ENCODE results near the gene APOBEC3A. TPM values are rescaled to one million over a fixed set of nuclear protein-coding genes. Genes with fewer than 3 reads are reported as not detected.
"Not testable (repeated sequence)": the region's sequence is repeated elsewhere in the genome, so short reads cannot be mapped to it uniquely, and the experiment has no call there.

The APOBEC3A gene
- total RNA-seq, 1 experiment from 2014 or later, result not detected

DNA sequence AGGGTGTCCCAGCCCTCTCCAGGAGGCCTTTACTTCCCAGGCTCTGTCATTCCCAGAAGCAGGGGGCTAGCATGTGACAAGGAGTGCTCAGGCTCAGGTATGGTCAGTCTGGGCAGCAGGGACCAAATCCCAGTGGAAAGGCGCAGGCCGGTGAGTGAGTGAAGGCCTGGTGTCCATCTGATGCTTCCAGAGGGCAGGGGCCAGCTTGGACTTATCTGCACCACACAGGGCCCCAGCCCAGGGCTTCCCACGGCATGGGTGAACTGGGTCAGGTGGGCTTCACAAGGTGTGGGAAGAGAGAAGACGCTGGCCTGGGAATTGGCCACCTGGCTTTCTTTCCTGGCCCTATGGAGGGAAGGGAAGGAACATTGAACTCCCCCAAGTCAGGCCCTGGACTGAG lies 20.4 kb upstream of the APOBEC3A start:
- H3K9me3 ChIP-seq (replicated peaks), result no peaks in the 10 kb centered on the region
- no peaks in the 10 kb centered on the region for H3K36me3 ChIP-seq
- H3K27ac ChIP-seq, result no peak overlapping the region
- H3K4me1 ChIP-seq, result no peaks in the 10 kb centered on the region
- no peak overlapping the region for H3K4me3 ChIP-seq
- no peaks in the 10 kb centered on the region for H3K27me3 ChIP-seq
- no peak for DNase-seq

DNA sequence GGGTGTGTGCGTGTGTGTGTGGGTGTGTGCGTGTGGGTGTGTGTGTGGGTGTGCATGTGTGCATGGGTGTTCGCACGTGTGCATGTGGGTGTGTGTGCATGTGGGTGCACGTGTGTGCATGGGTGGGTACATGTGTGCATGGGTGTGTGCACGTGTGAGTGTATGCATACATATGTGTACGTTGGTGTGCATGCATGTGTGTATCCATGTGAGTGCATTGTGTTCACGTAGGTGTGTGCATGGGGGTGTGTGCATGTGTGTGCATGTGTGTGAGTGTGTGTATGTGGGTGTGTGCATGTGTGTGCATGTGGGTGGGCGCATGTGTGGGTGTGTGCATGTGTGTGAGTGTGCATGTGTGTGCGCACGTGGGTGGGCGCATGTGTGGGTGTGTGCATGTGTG lies 19.9 kb upstream of the APOBEC3A start:
- H3K36me3 ChIP-seq, result no peaks in the 10 kb centered on the region
- H3K4me3 ChIP-seq, result no peak overlapping the region
- H3K9me3 ChIP-seq (replicated peaks), result no peaks in the 10 kb centered on the region
- H3K4me1 ChIP-seq, result no peaks in the 10 kb centered on the region
- no peak overlapping the region for H3K27ac ChIP-seq
- DNase-seq, result no peak
- no peaks in the 10 kb centered on the region for H3K27me3 ChIP-seq

DNA sequence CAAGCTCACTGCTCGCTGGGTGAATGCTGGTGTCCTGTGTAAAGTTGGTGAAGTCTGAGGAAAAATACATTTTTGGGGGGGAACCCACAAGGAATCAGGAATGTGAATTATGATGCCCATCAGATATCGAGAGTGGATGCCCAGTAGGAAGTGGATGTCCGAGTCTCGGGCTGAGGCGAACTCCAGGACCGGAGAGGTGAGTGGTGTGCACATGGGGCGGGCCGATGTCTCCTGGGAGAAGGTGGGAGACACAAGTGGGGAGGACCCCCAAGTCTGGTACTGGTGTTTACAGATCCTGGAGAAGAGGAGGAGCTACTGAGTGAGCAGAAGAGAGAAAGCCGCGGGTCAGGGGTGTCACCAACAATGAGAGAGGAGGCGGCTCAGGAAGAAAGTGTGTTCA lies 19.2 kb upstream of the APOBEC3A start:
- Histone ChIP-seq H3K9me3 (replicated peaks) (no peaks in the 10 kb centered on the region), H3K4me3 (no peak overlapping the region), H3K27me3 (no peaks in the 10 kb centered on the region), H3K4me1 (no peaks in the 10 kb centered on the region), H3K27ac (no peak overlapping the region), H3K36me3 (no peaks in the 10 kb centered on the region)
- no peak for DNase-seq

DNA sequence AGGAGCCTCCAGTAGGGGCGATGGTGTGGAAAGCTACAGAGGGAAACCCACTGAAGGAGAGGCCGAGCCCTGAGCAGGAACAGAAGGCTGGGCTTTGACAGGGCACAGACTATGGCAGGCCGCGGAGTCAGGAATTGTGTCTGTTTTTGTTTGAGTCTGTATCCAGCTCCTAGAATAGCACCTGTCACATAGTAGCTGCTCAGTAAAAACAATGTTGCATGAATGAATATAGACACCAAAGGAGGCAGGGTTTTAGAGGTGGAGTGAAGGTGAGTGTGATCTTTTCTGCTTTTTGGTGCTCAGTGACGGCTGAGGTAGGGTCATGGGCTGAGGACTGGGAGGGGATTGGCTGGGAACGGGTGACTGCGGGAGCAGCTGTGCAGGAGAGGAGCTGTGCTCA lies 18.5 kb upstream of the APOBEC3A start:
- no peaks in the 10 kb centered on the region for H3K9me3 ChIP-seq (replicated peaks)
- no peaks in the 10 kb centered on the region for H3K27me3 ChIP-seq
- no peaks in the 10 kb centered on the region for H3K4me1 ChIP-seq
- no peak overlapping the region for H3K4me3 ChIP-seq
- no peak for DNase-seq
- H3K27ac ChIP-seq, result no peak overlapping the region
- no peaks in the 10 kb centered on the region for H3K36me3 ChIP-seq

DNA sequence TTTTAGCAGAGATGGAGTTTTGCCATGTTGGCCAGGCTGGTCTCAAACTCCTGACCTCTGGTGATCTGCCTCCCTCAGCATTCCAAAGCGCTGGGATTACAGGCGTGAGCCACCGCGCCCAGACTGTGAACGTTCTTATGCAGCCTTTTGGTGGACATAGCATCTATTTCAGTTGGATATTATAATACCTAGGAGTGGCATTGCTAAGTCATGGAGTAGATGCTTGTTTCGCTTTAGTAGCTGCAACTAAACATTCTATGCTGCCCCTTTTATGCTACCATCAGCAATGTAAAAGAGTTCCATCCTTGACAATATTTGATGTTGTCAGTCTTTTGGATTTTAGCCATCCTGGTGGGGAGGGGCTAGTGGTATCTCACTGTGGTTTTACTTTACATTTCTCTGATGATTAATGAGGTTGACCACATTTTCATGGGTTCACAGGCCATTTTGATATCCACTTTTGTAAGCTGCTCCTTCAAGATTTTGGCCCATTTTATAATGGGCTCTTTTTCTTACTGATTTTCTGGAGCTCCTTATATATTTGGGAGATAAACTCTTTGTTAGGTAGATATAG lies 16.5 kb upstream of the APOBEC3A start:
- Histone ChIP-seq H3K9me3 (replicated peaks) (no peaks in the 10 kb centered on the region), H3K4me3 (no peak overlapping the region), H3K36me3 (no peaks in the 10 kb centered on the region), H3K4me1 (no peaks in the 10 kb centered on the region), H3K27ac (no peak overlapping the region), H3K27me3 (no peaks in the 10 kb centered on the region)
- DNase-seq, result no peak

DNA sequence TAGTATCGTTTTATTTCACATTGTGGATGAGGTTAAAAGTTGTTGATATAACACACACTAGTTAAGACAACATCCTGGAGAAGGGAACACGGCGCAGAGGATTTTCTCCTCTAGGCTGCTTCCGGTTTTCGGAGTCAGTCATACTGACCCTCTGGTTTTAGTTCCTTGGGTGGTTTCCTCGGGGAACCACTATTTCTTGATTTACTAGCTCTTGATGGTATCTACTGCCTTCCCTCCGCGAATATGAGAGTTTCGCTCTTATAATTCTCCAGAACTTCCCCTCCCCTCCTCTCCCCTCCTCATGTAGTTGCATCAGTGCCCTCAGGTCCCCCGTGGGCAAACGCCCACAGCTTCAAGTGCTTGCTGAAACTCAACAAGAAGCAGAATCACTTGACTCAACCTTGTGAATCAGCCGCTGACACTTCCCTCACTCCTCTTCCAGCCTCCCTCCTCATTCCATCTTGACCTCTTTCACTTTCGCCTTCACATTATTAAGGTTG lies 15.9 kb upstream of the APOBEC3A start:
- Histone ChIP-seq H3K4me3 (no peak overlapping the region), H3K27ac (no peak overlapping the region), H3K9me3 (replicated peaks) (no peaks in the 10 kb centered on the region), H3K4me1 (no peaks in the 10 kb centered on the region), H3K27me3 (no peaks in the 10 kb centered on the region), H3K36me3 (no peaks in the 10 kb centered on the region)
- DNase-seq, result no peak

DNA sequence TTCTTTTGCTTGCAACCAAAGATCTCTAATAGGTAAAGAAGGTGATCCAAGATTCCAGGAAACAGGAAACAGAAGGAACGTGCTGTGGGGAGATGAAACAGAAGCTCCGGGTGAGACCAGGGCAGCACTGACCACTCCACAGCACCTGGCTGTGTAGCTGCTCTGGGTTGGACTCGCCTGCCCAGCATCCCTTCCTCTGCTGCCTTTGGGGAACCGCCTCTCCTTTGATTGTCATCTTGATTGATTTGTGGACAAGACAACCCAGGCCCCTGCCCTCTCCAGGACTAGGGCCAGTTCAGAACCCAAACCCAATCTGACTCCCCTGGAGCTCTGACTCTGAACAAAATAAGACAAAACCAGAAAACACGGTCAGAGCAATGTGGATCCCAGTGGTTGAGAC lies 14.7 kb upstream of the APOBEC3A start:
- no peaks in the 10 kb centered on the region for H3K27me3 ChIP-seq
- H3K4me3 ChIP-seq, result no peak overlapping the region
- no peaks in the 10 kb centered on the region for H3K9me3 ChIP-seq (replicated peaks)
- no peaks in the 10 kb centered on the region for H3K4me1 ChIP-seq
- no peak for DNase-seq
- H3K27ac ChIP-seq, result no peak overlapping the region
- H3K36me3 ChIP-seq, result no peaks in the 10 kb centered on the region

DNA sequence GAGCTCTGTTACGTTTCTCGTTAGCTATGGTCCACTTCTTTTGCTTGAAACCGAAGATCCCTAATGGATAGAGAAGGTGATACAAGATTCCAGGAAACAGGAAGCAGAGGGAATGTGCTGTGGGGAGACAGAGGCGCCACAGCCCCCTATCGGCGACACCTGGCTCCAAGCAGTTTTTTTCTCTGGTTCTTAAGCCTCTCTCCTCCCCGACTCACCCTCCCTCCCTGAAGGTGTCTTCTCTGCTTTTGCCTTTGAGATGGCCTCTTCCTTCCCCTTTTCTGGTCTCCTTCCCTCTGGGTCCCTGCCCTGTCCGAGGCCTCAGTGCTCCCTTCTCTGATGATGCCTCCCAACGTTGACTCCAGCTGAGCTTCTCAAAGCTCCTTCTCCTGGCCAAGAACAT lies 14.2 kb upstream of the APOBEC3A start:
- no peaks in the 10 kb centered on the region for H3K9me3 ChIP-seq (replicated peaks)
- DNase-seq, result no peak
- H3K4me1 ChIP-seq, result no peaks in the 10 kb centered on the region
- H3K36me3 ChIP-seq, result no peaks in the 10 kb centered on the region
- no peak overlapping the region for H3K27ac ChIP-seq
- H3K27me3 ChIP-seq, result no peaks in the 10 kb centered on the region
- H3K4me3 ChIP-seq, result no peak overlapping the region

DNA sequence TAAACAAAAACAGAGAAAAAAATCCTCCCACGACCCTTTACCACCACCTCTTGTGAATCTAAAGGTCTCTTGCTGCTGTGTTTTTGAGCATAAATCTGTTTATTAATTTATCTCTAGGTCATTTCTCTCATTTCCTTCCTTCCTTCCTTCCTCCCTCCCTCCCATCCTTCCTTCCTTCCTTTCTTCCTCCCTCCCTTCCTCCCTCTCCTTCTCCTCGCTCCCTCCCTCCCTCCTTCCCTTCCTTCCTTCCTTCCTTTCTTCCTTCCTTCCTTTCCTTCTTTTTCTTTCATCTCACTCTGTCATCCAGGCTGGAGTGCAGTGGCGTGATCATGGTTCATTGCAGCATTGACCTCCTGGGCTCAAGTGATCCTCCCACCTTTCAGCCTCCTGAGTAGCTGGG lies 13.5 kb upstream of the APOBEC3A start:
- Histone ChIP-seq H3K4me1 (no peaks in the 10 kb centered on the region), H3K27me3 (no peaks in the 10 kb centered on the region), H3K27ac (no peak overlapping the region), H3K9me3 (replicated peaks) (no peaks in the 10 kb centered on the region), H3K4me3 (no peak overlapping the region), H3K36me3 (no peaks in the 10 kb centered on the region)
- no peak for DNase-seq

DNA sequence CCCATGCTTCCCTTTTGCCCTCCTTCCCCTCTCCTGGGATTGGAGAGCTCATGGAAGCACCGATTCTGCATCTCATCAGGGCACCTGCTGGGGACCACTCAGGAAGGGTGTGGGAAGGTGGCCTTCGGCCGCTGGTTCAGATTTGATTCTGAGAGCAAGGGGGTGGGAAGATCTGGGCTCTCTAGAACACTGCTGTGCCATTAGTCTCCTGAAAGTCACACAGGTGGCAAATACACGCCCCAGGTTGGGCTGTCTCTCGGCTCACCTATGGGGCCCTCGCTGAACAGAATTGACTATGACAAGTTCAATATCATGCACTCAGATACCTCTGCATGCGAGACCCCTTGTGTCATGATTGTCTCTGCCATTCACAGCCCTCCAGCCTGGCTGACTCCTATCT lies 12.8 kb upstream of the APOBEC3A start:
- no peak overlapping the region for H3K4me3 ChIP-seq
- H3K27me3 ChIP-seq, result no peaks in the 10 kb centered on the region
- H3K9me3 ChIP-seq (replicated peaks), result no peaks in the 10 kb centered on the region
- DNase-seq, result no peak
- H3K4me1 ChIP-seq, result no peaks in the 10 kb centered on the region
- no peak overlapping the region for H3K27ac ChIP-seq
- H3K36me3 ChIP-seq, result no peaks in the 10 kb centered on the region

DNA sequence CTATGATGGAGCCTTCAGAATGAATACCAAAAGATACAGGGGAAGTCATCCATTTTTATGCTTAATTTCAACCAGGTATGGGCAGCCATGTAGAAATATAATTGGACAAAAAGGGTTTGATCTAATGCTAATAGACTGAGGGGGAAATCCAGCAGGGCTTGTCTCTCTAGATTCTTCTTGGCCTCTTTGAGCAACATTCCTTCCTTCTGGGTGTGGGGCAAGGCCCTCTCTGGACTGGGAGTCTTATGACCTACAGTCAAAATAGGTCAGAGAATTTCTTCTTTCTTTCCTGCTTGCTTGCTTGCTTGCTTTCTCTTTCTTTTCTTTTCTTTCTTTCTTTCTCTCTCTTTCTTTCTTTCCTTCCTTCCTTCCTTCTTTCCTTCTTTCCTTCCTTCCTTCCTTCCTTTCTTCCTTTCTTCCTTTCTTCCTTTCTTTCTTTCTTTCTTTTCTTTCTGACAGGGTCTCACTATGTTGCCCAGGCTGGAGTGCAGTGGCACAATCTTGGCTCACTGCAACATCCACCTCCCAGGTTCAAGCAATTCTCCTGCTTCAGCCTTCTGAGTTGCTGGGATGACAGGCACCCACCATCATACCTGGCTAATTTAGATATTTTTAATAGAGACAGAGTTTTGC lies 11.6 kb upstream of the APOBEC3A start:
- H3K36me3 ChIP-seq; DNase-seq; H3K9me3 ChIP-seq (replicated peaks); H3K4me1 ChIP-seq; H3K27ac ChIP-seq; H3K27me3 ChIP-seq; H3K4me3 ChIP-seq: not testable (repeated sequence)

DNA sequence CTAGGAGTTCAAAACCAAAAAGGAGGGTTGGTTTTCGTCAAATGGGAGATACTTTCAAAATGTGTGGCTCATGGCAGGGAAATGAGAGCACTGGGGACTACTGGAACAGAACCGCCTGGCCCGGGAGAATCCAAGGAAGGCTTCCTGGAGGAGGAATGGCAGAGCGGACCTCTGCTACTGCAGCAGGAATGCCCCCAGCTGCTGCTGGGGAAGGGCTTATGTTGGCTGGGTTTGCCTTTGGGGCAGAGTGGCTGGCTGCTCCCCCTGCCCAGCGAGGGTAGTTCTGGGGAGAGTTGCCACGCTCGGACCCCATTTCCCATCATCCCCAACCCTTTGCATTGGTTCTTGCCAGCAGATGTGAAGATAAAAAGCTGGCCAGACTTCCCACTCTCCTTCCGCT lies 10.6 kb upstream of the APOBEC3A start:
- Histone ChIP-seq H3K27me3 (no peaks in the 10 kb centered on the region), H3K9me3 (replicated peaks) (no peaks in the 10 kb centered on the region), H3K4me3 (no peak overlapping the region), H3K4me1 (no peaks in the 10 kb centered on the region), H3K36me3 (no peaks in the 10 kb centered on the region), H3K27ac (no peak overlapping the region)
- no peak for DNase-seq

DNA sequence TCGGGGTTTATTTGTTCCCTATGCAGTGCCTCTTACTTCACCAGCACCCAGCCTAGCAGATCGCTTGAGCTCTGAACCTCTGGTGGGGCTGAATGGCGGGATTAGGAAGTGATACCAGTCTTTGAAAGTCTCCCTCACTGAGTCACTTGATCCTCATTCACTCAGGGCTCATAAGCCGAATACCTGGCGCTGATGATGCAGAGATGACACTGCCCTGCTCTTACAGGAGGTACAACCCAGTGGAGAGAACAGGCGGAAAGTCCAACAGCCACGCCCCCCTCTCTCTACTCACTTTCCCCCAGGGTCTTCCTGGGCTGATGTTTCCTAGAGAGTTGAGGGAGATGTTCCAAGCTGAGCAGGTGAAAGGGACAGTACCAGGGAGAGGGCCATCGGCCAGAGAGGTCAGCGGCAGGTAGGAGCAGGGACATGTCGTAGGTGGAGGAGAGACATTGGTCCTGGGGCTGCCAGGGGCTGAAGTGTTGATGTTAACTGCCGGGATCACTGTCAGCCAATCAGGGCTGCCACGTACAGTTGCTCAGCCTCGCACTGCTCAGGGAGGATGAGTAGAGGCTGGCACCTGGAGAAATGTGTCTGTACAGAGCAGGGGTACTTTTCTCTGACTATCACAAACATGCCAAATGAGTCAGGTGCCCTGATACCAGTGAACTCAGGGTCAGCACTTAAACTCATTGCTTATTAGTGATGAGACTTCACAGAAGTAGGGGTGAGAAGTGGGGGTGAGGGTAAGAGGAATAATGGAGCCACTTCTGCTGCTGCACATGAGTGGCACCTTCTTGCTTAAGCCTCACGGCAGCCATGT lies 9.9 kb upstream of the APOBEC3A start:
- Histone ChIP-seq H3K27ac (no peak overlapping the region), H3K27me3 (0 out of 2 replicates have a peak, but pooled peaks cover 1% of the 10 kb centered on the region), H3K4me3 (no peak overlapping the region), H3K4me1 (no peaks in the 10 kb centered on the region), H3K9me3 (replicated peaks) (no peaks in the 10 kb centered on the region), H3K36me3 (no peaks in the 10 kb centered on the region)
- DNase-seq, result no peak

DNA sequence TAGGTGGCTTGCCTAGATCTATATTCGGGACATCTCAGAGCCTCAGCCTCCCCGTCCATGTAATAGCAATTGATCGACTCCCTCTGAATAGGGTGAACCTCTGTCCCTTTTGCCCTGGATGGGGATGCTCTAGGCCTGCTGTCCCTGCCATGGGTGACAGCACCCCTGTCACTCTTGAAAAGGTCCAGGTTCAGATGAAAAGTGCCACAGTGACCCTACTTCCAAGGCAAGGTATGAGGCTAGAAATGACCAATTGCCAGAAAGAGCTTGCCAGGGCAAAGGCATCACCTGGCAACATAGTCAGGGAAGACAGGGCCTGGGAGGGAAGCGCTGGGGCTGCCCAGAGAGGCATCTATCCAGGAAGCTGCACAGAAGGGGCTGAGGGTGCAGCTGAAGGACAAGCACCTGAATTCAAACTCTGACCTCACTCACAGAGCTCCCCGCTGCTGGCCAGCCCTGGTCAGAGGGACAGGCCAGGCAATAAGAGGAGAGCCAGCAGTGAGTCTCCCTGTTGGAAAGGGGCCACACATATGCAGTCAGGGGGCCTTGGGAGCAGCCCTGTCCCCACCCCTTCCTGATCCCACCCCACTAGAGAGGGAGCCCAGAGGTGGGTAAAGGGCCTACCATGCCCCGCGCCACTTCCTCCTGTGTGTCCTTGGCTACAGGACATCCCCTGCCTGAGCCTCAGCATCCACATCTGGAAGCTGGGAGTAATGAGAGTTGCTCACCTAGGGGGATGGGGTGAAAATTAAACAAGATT lies 9.0 kb upstream of the APOBEC3A start:
- H3K4me1 ChIP-seq, result no peaks in the 10 kb centered on the region
- 0 out of 2 replicates have a peak, but pooled peaks cover 5% of the 10 kb centered on the region for H3K27me3 ChIP-seq
- H3K36me3 ChIP-seq, result no peaks in the 10 kb centered on the region
- H3K9me3 ChIP-seq (replicated peaks), result no peaks in the 10 kb centered on the region
- DNase-seq, result no peak
- H3K27ac ChIP-seq, result no peak overlapping the region
- H3K4me3 ChIP-seq, result no peak overlapping the region

DNA sequence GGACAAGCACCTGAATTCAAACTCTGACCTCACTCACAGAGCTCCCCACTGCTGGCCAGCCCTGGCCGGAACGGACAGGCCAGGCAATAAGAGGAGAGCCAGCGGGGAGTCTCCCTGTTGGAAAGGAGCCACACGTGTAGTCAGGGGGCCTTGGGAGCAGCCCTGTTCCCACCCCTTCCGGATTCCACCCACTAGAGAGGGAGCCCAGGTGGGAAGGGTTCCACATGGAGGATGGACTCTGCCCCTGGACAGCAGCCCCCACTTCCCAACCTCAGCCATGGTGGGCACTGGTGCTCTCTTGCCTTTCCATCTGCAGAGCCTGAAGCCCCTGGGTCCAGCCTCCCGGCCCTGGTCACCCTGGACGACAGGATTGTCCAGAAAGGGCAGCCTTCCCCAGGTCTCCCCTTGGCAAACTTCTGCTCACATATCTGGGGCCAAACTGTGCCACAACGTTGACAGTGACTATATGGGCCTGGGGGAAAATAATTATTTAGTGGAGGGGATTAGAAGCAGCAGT lies 7.5 kb upstream of the APOBEC3A start:
- Histone ChIP-seq H3K27me3 (0 out of 2 replicates have a peak, but pooled peaks cover 5% of the 10 kb centered on the region), H3K4me1 (no peaks in the 10 kb centered on the region), H3K9me3 (replicated peaks) (no peaks in the 10 kb centered on the region), H3K4me3 (no peak overlapping the region), H3K36me3 (no peaks in the 10 kb centered on the region), H3K27ac (no peak overlapping the region)
- DNase-seq, result no peak

Measured in SJCRH30 (cell line).